GM18907 (cell line): ENCODE measurements around the gene RASA3.
"Not testable (repeated sequence)": the region's sequence is repeated elsewhere in the genome, so short reads cannot be mapped to it uniquely, and the experiment has no call there.

Experiments
- ATAC-seq: cut with Tn5 transposase; IDR thresholded peaks from one replicate; pipeline ENCODE4 v1.9.1; 2021; ENCODE audit warnings: mild to moderate bottlenecking, moderate library complexity; ENCODE audit not compliant: unreplicated experiment

Gene RASA3

GRCh38 chr13:114128624-114129522 lies 3.5 kb downstream of the RASA3 start:
- peak; percentile 63 for ATAC-seq

DNA sequence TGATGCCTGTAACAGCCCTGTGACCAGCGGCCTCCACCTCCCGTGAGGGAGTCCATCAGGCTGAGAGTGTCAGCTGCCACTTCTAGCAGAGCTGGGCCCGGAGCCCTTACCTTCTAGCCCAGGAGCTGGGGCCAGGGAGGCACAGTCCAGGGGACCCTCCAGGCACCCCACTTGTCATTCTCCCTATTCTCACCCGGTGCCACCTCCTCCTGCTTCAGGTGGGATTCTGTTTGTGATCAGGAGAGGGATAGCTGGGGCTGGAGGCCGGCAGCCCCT lies 4.1 kb downstream of the RASA3 start:
- no peak for ATAC-seq

GRCh38 chr13:114127473-114128347 lies 4.7 kb downstream of the RASA3 start:
- no peak for ATAC-seq

DNA sequence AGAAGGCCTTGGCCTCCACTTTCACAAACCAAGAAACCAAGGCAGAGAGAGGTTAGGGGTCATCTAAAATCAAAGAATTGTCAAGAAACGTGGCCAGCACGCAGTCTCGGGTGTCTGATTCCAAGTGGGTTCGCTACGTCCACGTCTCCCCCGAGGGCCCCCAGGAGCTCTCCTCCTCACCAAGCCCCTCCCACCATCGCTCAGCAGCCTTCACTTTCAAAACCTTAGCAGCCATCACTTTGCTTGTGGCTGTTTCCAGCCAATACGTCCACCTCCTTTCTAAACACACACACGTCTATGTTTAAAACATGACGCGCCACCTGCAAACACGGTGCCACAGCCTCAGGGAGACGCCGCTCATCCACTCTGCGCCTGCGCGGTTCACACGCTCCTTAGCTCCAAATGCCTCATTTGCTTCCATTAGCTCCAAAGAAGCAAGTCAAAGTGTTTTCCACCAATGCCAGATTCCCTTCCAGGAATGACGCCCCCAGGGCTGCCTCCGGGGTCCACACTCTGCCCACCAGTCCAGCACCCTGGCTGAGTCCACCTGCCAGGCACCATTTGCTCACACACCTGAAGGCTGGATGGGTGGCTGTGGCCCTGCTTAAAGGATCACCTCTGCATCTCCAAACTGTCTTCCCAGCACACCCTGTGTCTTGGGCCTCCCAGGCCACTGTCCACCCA lies 5.5 kb downstream of the RASA3 start:
- ATAC-seq = no peak

DNA sequence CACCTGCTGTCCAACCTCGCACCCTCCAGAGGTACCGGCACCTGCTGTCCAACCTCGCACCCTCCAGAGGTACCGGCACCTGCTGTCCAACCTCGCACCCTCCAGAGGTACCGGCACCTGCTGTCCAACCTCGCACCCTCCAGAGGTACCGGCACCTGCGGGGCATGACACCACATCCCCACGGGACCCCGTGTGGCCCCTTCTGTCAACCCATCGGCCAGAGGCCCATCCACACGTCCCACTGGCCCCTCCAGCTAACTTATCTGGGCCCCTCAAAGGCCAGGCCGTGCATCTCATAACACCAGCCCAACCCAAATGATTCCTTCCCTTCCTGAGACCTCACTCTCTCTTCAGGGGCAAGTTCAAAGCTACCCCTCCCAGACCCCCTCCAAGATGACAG lies 6.3 kb downstream of the RASA3 start:
- not testable (repeated sequence) for ATAC-seq

DNA sequence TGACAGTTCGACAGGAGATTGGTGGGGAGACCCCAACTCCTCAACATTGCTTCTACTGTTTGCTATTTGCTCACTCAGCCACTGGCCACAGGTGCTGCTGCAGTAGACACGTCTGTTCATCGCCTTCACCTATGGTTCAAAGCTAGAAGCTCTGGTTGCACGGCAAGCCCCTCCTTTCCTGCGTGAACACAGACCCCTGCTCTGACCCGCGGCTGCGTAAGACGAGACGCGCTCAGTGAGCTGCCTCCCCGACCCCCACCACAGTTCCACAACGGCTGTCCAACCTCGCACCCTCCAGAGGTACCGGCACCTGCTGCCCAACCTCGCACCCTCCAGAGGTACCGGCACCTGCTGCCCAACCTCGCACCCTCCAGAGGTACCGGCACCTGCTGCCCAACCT lies 6.8 kb downstream of the RASA3 start:
- no peak for ATAC-seq

DNA sequence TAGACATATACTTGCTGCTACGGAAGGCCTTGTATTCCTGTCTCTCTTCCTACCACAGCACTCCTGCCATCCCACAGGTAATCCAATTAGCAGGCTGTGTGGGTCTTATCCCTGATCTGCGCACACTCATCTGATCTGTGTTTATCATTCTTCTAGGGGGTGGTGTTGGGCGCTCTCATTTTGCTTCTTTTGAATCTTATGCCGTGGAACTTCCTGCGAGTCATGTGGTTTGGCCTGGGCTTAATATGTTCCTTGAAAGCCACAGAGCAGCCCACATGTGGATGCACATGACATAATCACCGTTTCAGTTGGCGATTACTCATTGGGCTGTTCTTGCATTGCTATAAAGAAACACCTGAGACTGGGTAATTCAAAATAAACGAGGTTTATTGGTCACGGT lies 7.5 kb downstream of the RASA3 start:
- ATAC-seq = no peak

GRCh38 chr13:114124431-114124830 lies 8.0 kb downstream of the RASA3 start:
- ATAC-seq = no peak

DNA sequence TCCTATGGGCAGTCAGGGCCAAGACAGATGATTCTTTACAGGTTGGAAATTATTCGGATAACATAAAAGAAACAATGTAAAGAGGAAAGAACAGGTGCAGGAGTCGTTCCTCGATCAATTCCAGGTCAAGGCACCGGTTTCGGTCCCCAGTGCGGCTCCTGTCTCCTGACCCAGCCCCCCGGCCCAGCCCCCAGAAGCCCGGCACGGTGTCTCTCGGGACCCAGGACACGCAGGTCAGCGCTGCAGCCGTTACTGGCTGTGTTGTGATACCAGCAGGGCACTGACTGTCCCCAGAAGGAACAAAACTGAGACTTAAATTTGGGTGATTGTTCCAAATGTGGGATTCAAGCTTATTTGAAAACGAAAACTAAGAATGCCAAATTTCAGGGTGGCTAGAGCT lies 8.5 kb downstream of the RASA3 start:
- no peak for ATAC-seq

GRCh38 chr13:114123448-114123847 lies 9.0 kb downstream of the RASA3 start:
- no peak for ATAC-seq

DNA sequence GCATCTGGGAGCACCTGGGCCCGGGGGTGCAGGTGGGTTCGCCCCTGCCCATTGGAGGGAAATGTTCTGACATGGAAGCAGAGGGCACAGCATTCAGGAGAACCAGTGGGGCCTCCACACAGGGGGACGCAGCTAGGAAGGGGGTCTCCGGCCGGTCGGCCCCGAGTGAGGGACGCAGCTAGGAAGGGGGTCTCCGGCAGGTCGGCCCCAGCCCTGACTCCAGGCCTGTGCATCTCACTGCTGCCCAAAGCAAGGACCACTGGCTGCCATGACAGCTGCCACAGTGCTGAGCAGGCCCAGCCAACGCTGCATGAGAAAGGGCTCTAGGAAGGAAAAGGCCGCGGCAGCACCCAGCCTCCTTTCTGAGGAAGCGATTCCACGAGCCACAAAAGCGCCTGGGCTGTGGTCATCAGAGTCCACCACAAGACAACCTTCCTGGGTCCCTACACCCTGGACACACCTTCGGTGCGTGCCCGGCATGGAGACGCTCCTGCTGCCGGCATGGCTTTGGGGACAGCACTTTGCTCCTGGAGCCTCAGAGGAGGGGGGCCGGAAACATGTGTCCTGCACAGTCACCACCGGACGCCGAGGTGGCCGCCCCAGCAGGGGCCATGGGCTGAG lies 9.7 kb downstream of the RASA3 start:
- no peak for ATAC-seq

GRCh38 chr13:114122127-114122511 lies 10.3 kb downstream of the RASA3 start:
- no peak for ATAC-seq

DNA sequence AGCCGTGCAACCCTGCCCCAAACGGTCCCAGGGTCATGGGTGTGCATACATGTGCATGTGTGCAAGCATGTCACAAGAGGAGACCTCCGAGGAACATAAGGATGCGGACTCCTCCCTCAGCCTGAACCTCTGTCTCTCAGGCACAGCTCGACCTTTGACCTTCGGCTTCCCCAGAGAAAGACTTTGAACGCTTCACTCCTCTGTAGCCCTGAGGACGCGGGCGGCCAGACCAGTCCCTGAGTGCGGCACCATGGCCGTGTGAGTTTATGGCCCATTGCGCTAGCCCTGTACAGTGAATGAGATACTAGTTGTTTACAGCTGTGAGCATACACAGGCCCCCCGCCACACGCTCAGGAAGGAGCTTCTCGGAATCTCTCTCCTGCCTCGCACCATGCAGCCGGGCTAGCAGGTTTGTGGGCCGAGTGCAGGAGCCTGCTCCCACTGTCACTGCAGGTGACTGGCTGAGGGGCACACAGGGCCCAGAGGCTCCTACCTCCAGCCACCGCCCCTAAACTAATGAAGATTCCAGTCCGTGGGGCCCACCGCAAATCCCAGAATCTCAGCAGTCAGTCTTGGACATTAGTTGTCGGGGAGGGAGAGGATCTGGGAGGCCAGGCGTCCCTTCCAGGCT lies 10.8 kb downstream of the RASA3 start:
- ATAC-seq = no peak

DNA sequence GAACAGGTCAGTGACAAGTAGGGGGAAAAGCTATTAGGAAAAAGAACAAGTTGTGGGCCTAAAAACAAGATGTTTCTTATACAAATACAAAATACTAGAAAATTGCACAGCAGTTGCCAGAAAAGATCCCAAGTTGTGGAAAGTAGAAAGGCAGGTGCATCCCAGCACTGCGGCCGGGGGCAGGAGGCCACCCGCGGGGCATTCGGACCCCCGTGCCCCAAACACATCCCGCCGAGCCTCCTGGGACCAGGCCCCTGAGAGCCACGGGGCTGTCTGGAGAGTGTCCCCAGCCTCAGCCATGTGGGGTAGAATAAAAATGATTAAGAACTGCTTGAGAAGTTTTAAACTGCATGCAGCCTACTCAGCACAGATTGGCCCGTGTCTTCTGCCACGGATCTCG lies 11.4 kb downstream of the RASA3 start:
- ATAC-seq = no peak

- ATAC-seq = no peak
Measured at GRCh38 chr13:114120591-114121011, 11.8 kb downstream of the RASA3 start.

- no peak for ATAC-seq
Measured at GRCh38 chr13:114119196-114119595, 13.2 kb downstream of the RASA3 start.

GRCh38 chr13:114118511-114119123 lies 13.8 kb downstream of the RASA3 start:
- peak; percentile 74 for ATAC-seq

DNA sequence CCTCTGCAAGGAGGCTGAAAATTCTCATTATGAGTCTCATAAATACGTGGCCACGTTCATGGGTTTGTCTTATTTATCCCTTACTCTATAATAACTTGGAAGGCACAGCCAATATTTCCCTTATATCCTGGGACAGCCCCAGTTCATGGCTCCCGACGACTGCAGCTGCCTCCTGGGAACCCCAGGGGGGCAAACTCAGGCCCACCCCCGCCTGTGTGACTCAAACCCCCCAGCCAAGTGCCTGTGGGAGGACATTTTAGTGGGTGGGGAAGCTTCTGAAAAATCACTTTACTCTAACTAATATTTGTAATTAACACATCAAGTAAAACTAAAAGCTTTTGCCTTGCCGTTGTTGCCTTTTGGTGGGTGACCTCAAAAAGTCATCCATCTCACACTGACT lies 14.3 kb downstream of the RASA3 start:
- no peak for ATAC-seq

- not testable (repeated sequence) for ATAC-seq
Measured at GRCh38 chr13:114117341-114117874, 15.0 kb downstream of the RASA3 start.

- ATAC-seq = no peak
Measured at GRCh38 chr13:114116734-114117133, 15.7 kb downstream of the RASA3 start.
